ENCODE results near the gene AMIGO2.
A peak's percentile ranks its signal among the peaks of the same experiment; 100 is the strongest.

AMIGO2 gene

GRCh38 chr12:47097276-47097896 lies 17.6 kb upstream of the AMIGO2 start:
- DNase-seq (ENCODE audit: low read depth), result peak; percentile 66

GRCh38 chr12:47095446-47096236 lies 15.9 kb upstream of the AMIGO2 start:
- peak; percentile 98 for DNase-seq (ENCODE audit: low read depth)

- DNase-seq (ENCODE audit: low read depth), result peak; percentile 90
Observed at GRCh38 chr12:47094804-47095203, 15.0 kb upstream of the AMIGO2 start.

- DNase-seq (ENCODE audit: low read depth), result no peak
Observed at GRCh38 chr12:47091009-47091408, 11.2 kb upstream of the AMIGO2 start.

GRCh38 chr12:47088021-47088944 lies 8.5 kb upstream of the AMIGO2 start:
- peak; percentile 44 for DNase-seq (ENCODE audit: low read depth)

- peak; percentile 18 for DNase-seq (ENCODE audit: low read depth)
Observed at GRCh38 chr12:47087088-47087688, 7.4 kb upstream of the AMIGO2 start.

- DNase-seq (ENCODE audit: low read depth), result peak; percentile 88
Observed at GRCh38 chr12:47085815-47086252, 6.1 kb upstream of the AMIGO2 start.

- no peak for DNase-seq (ENCODE audit: low read depth)
Observed at GRCh38 chr12:47084172-47084571, 4.4 kb upstream of the AMIGO2 start.

- peak; percentile 99 for DNase-seq (ENCODE audit: low read depth)
Observed at GRCh38 chr12:47082796-47083621, 3.2 kb upstream of the AMIGO2 start.

- no peak for DNase-seq (ENCODE audit: low read depth)
Observed at GRCh38 chr12:47082283-47082682, 2.5 kb upstream of the AMIGO2 start.

- peak; percentile 84 for DNase-seq (ENCODE audit: low read depth)
Observed at GRCh38 chr12:47080725-47081502, 1.2 kb upstream of the AMIGO2 start.

- peak; percentile 77 for DNase-seq (ENCODE audit: low read depth)
Observed at GRCh38 chr12:47079981-47080724, 394 bp upstream of the AMIGO2 start.

GRCh38 chr12:47078733-47079467 lies 859 bp downstream of the AMIGO2 start:
- DNase-seq (ENCODE audit: low read depth), result peak; percentile 49

GRCh38 chr12:47078086-47078395 lies 1.7 kb downstream of the AMIGO2 start:
- no peak for DNase-seq (ENCODE audit: low read depth)

- DNase-seq (ENCODE audit: low read depth), result peak; percentile 15
Observed at GRCh38 chr12:47077206-47078085, 2.3 kb downstream of the AMIGO2 start.

- no peak for DNase-seq (ENCODE audit: low read depth)
Observed at GRCh38 chr12:47075192-47076084, 4.3 kb downstream of the AMIGO2 start.

GRCh38 chr12:47074757-47075156 lies 5.0 kb downstream of the AMIGO2 start:
- no peak for DNase-seq (ENCODE audit: low read depth)
